Endodermal cell (in vitro differentiated cells): ENCODE data around the gene PLD2. TPM values are rescaled to one million over a fixed set of nuclear protein-coding genes. Genes with fewer than 3 reads are reported as not detected.

Experiments
- DNase-seq: peaks from one replicate; pipeline ENCODE4 v3.0.0-alpha.2; 2017
- H3K27ac ChIP-seq: 2 replicates; pipeline ENCODE4 v1.5.1; 2013; ENCODE audit warnings: mild to moderate bottlenecking, low read depth, low read length, moderate library complexity
- H3K27me3 ChIP-seq: 2 replicates; pipeline ENCODE4 v1.6.1; 2013; ENCODE audit warnings: mild to moderate bottlenecking, low read length, moderate library complexity; ENCODE audit not compliant: insufficient read depth, control insufficient read depth, poor library complexity, severe bottlenecking
- H3K36me3 ChIP-seq: 2 replicates; pipeline ENCODE4 v1.7.0; 2013; ENCODE audit warnings: mild to moderate bottlenecking, low read length, moderate library complexity; ENCODE audit not compliant: control insufficient read depth, insufficient read depth
- H3K4me1 ChIP-seq: one replicate; pipeline ENCODE4 v1.7.0; 2013; ENCODE audit warnings: low read length; ENCODE audit not compliant: control insufficient read depth, insufficient read depth
- H3K4me3 ChIP-seq: 2 replicates; pipeline ENCODE4 v1.5.1; 2013; ENCODE audit warnings: mild to moderate bottlenecking, low read length, moderate library complexity
- H3K9ac ChIP-seq: 2 replicates; pipeline ENCODE4 v1.6.1; 2013; ENCODE audit warnings: mild to moderate bottlenecking, low read length, moderate library complexity; ENCODE audit not compliant: poor library complexity, severe bottlenecking; ENCODE audit errors: extremely low read depth
- H3K9me3 ChIP-seq: 2 replicates; pipeline ENCODE4 v1.6.1; 2013; ENCODE audit warnings: mild to moderate bottlenecking, low read length, moderate library complexity; ENCODE audit not compliant: control insufficient read depth
- H3K27ac Mint-ChIP-seq: 2 replicates; pipeline ENCODE4 v1.8.0; 2020; ENCODE audit warnings: mixed read lengths
- H3K27me3 Mint-ChIP-seq: 2 replicates; pipeline ENCODE4 v1.8.0; 2021; ENCODE audit warnings: mild to moderate bottlenecking, mixed read lengths; ENCODE audit not compliant: insufficient read depth
- H3K36me3 Mint-ChIP-seq: 2 replicates; pipeline ENCODE4 v1.8.0; 2020; ENCODE audit warnings: low read depth, mixed read lengths
- H3K4me1 Mint-ChIP-seq: 2 replicates; pipeline ENCODE4 v1.8.0; 2020; ENCODE audit warnings: mixed read lengths
- H3K4me3 Mint-ChIP-seq: 2 replicates; pipeline ENCODE4 v1.8.0; 2020; ENCODE audit warnings: mild to moderate bottlenecking, moderate library complexity, mixed read lengths
- H3K9me3 Mint-ChIP-seq: 2 replicates; pipeline ENCODE4 v1.8.0; 2020; ENCODE audit warnings: mild to moderate bottlenecking, mixed read lengths
- CTCF ChIP-seq: fragments of 200-600 bp; sonication (generic); conservative IDR thresholded peaks from 2 replicates; pipeline ENCODE4 v1.5.0; 2021; ENCODE audit warnings: antibody characterized with exemption, mild to moderate bottlenecking
- WGBS, 2 experiments: methylation state at CpG; one replicate each; pipeline versions ENCODE4 v1.1.5 to v1.1.7; 2013; ENCODE audit warnings: missing lambda C conversion rate in 2 of 2, mixed read lengths in 1 of 2; ENCODE audit not compliant: insufficient coverage in 1 of 2, insufficient read length in 1 of 2; 5-methylcytosine and 5-hydroxymethylcytosine counted together
- total RNA-seq, 2 donors: library from RNA; stranded (reverse); fragmentation: NEBNext Ultra II Directional in 1 of 2; extraction: Animal tissue kit (Norgen Biotek cat#: 25700) in 1 of 2; gene quantifications; 2 replicates in 1 of 2; 3 replicates in 1 of 2; pipeline ENCODE4 v1.2.1, GENCODE V29; 2021

The PLD2 gene
- total RNA-seq, 2 donors from 2014 or later: 72.7 to 75.2 TPM

GRCh38 chr17:4851084-4851483 is 44.1 kb downstream of the PLD2 start:
- no peak overlapping the region for H3K9ac ChIP-seq
- peaks cover 6% of the 10 kb centered on the region for H3K36me3 Mint-ChIP-seq
- TF ChIP-seq CTCF: no peak

GRCh38 chr17:4852567-4853207 is 45.7 kb downstream of the PLD2 start:
- Histone ChIP-seq H3K27ac (no peak overlapping the region), H3K9me3 (no peaks in the 10 kb centered on the region), H3K9ac (no peak overlapping the region), H3K36me3 (no peaks in the 10 kb centered on the region), H3K27me3 (no peaks in the 10 kb centered on the region), H3K4me3 (no peak overlapping the region), H3K4me1 (peaks cover under 1% of the 10 kb centered on the region)
- Mint-ChIP-seq H3K27me3 (no peaks in the 10 kb centered on the region), H3K9me3 (no peaks in the 10 kb centered on the region), H3K27ac (peak overlapping the region; percentile 48), H3K4me3 (no peak overlapping the region), H3K4me1 (peaks cover 44% of the 10 kb centered on the region), H3K36me3 (peaks cover 12% of the 10 kb centered on the region)
- no peak for DNase-seq
- no peak for TF ChIP-seq CTCF

More at GRCh38 chr17:4851084-4851483, 44.1 kb downstream of the PLD2 start:
- DNase-seq: no peak
- no peak overlapping the region for H3K4me3 ChIP-seq
- H3K9me3 ChIP-seq: no peaks in the 10 kb centered on the region
- Mint-ChIP-seq H3K9me3 (no peaks in the 10 kb centered on the region), H3K4me3 (no peak overlapping the region), H3K4me1 (peaks cover 34% of the 10 kb centered on the region), H3K27ac (peak overlapping the region; percentile 77), H3K27me3 (no peaks in the 10 kb centered on the region)
- no peaks in the 10 kb centered on the region for H3K27me3 ChIP-seq
- no peaks in the 10 kb centered on the region for H3K4me1 ChIP-seq
- H3K36me3 ChIP-seq: no peaks in the 10 kb centered on the region
- 89 to 100% methylated on average over 2 to 3 of the region's 3 CpGs for WGBS, 2 experiments
- H3K27ac ChIP-seq: no peak overlapping the region

GRCh38 chr17:4853208-4853671 is 46.3 kb downstream of the PLD2 start:
- Histone ChIP-seq H3K9me3 (no peaks in the 10 kb centered on the region), H3K4me3 (no peak overlapping the region), H3K27me3 (no peaks in the 10 kb centered on the region), H3K4me1 (peaks cover 5% of the 10 kb centered on the region), H3K27ac (no peak overlapping the region), H3K9ac (no peak overlapping the region), H3K36me3 (no peaks in the 10 kb centered on the region)
- WGBS, 2 experiments: 80 to 91% methylated on average over 2 of the region's 2 CpGs
- Mint-ChIP-seq H3K9me3 (no peaks in the 10 kb centered on the region), H3K27ac (no peak overlapping the region), H3K4me1 (peaks cover 48% of the 10 kb centered on the region), H3K27me3 (no peaks in the 10 kb centered on the region), H3K36me3 (peaks cover 12% of the 10 kb centered on the region), H3K4me3 (no peak overlapping the region)
- no peak for DNase-seq
- no peak for TF ChIP-seq CTCF
